Hepatocyte (in vitro differentiated cells): Measurements from ENCODE around the gene COMMD6. TPM values are rescaled to one million over a fixed set of nuclear protein-coding genes. Genes with fewer than 3 reads are reported as not detected.

ENCODE experiments used
- DNase-seq: peaks from one replicate; pipeline ENCODE4 v3.0.0-alpha.2; 2016; ENCODE audit warnings: low spot score
- H2AFZ ChIP-seq: fragments of 200-600 bp; sonication (generic); 2 replicates; pipeline ENCODE4 v1.6.0; 2016; ENCODE audit warnings: antibody characterized with exemption, mild to moderate bottlenecking
- H3K27ac ChIP-seq: fragments of 200-600 bp; sonication (generic); 2 replicates; pipeline ENCODE4 v1.5.1; 2016; ENCODE audit warnings: mild to moderate bottlenecking
- H3K27me3 ChIP-seq: fragments of 200-600 bp; sonication (generic); 2 replicates; pipeline ENCODE4 v1.6.1; 2016
- H3K36me3 ChIP-seq: fragments of 200-600 bp; sonication (generic); replicated peaks from 2 replicates; pipeline ENCODE4 v1.5.1; 2016; ENCODE audit warnings: low read depth; ENCODE audit not compliant: insufficient read depth
- H3K4me1 ChIP-seq: fragments of 200-600 bp; sonication (generic); 2 replicates; pipeline ENCODE4 v1.5.1; 2016; ENCODE audit warnings: mild to moderate bottlenecking, moderate library complexity; ENCODE audit not compliant: insufficient read depth
- H3K4me2 ChIP-seq: fragments of 200-600 bp; sonication (generic); 2 replicates; pipeline ENCODE4 v1.6.0; 2016
- H3K4me3 ChIP-seq: fragments of 200-600 bp; sonication (generic); 2 replicates; pipeline ENCODE4 v1.5.1; 2016; ENCODE audit warnings: mild to moderate bottlenecking
- H3K79me2 ChIP-seq: fragments of 200-600 bp; sonication (generic); 2 replicates; pipeline ENCODE4 v1.6.0; 2017; ENCODE audit warnings: mild to moderate bottlenecking
- H3K9me2 ChIP-seq: fragments of 200-600 bp; sonication (generic); replicated peaks from 2 replicates; pipeline ENCODE4 v1.6.0; 2017; ENCODE audit warnings: mild to moderate bottlenecking; ENCODE audit not compliant: insufficient read depth
- H3K9me3 ChIP-seq: fragments of 200-600 bp; sonication (generic); 2 replicates; pipeline ENCODE4 v1.5.1; 2016; ENCODE audit warnings: low read depth, mild to moderate bottlenecking
- H4K20me1 ChIP-seq: fragments of 200-600 bp; sonication (generic); 2 replicates; pipeline ENCODE4 v1.6.0; 2016; ENCODE audit warnings: mild to moderate bottlenecking; ENCODE audit not compliant: insufficient read depth, poor library complexity, severe bottlenecking
- EZH2 ChIP-seq: fragments of 200-600 bp; sonication (generic); IDR thresholded peaks from 2 replicates; pipeline ENCODE4 v1.6.1; 2016; ENCODE audit warnings: antibody characterized with exemption, mild to moderate bottlenecking, borderline replicate concordance
- EZH2phosphoT487 ChIP-seq: fragments of 200-600 bp; sonication (generic); IDR thresholded peaks from one replicate; pipeline ENCODE4 v1.6.1; 2018; ENCODE audit warnings: antibody characterized with exemption, mild to moderate bottlenecking, low read depth, moderate library complexity; ENCODE audit not compliant: unreplicated experiment, severe bottlenecking
- WGBS: methylation state at CpG from one replicate; pipeline ENCODE4 v1.1.6; 2016; ENCODE audit warnings: low lambda C conversion rate; ENCODE audit errors: missing lambda C conversion rate; 5-methylcytosine and 5-hydroxymethylcytosine counted together
- polyA plus RNA-seq: library from polyadenylated mRNA; unstranded; fragments of >200 nt; fragmentation: Nextera tagmentation; extraction: Ambion mirVana; gene quantifications from 2 replicates; pipeline ENCODE4 v1.2.1, GENCODE V29; 2016
- total RNA-seq: library from RNA; depleted of rRNA; stranded (reverse); fragments of >200 nt; gene quantifications from 2 replicates; pipeline ENCODE4 v1.2.3, GENCODE V29; 2014
- TF ChIP-seq, protein P1 (sequence below): fragments of 200-600 bp; sonication (generic); IDR thresholded peaks from 2 replicates; pipeline ENCODE4 v1.5.1; 2016; ENCODE audit warnings: antibody characterized with exemption, mild to moderate bottlenecking; ENCODE audit not compliant: poor library complexity

Gene COMMD6
- total and polyA plus RNA-seq, 2 experiments from 2014 or later = 117 to 258 TPM

DNA sequence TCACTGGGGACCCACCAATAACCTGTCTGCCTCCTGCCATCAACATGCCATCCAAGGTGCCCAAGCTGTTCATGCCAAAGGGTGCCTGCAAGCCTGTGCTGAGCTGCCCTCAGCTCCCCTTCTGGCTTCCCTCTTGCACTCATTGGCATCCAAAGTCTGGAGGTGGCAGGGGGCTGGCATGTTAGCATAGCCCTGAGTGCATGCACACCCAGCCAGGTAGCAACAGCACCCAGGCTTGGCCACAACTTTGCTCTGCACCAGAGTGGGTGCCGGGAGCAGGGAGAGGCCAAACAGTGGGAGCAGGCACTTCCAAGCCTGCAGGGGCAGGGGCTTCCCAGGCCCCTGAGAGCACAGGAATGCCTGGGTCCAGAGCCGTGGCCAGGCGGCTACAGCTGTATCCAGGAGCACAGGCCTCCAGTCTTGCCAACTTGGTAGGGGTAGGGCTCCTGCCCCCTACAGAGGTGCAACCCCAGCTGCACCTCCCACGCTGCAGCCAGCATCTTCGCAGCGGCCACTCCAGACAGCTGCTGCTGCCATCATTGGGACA is 29.6 kb downstream of the COMMD6 start:
- Histone ChIP-seq H3K79me2 (no peaks in the 10 kb centered on the region), H3K36me3 (no peaks in the 10 kb centered on the region), H2AFZ (no peak overlapping the region), H4K20me1 (no peaks in the 10 kb centered on the region), H3K9me3 (no peaks in the 10 kb centered on the region), H3K27ac (no peak overlapping the region), H3K27me3 (no peaks in the 10 kb centered on the region), H3K4me3 (no peak overlapping the region), H3K9me2 (no peaks in the 10 kb centered on the region), H3K4me2 (no peak overlapping the region), H3K4me1 (no peaks in the 10 kb centered on the region)
- 92% methylated on average over 6 of the region's 6 CpGs for WGBS
- TF ChIP-seq, protein P1, sequence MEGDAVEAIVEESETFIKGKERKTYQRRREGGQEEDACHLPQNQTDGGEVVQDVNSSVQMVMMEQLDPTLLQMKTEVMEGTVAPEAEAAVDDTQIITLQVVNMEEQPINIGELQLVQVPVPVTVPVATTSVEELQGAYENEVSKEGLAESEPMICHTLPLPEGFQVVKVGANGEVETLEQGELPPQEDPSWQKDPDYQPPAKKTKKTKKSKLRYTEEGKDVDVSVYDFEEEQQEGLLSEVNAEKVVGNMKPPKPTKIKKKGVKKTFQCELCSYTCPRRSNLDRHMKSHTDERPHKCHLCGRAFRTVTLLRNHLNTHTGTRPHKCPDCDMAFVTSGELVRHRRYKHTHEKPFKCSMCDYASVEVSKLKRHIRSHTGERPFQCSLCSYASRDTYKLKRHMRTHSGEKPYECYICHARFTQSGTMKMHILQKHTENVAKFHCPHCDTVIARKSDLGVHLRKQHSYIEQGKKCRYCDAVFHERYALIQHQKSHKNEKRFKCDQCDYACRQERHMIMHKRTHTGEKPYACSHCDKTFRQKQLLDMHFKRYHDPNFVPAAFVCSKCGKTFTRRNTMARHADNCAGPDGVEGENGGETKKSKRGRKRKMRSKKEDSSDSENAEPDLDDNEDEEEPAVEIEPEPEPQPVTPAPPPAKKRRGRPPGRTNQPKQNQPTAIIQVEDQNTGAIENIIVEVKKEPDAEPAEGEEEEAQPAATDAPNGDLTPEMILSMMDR = no peak
- TF ChIP-seq EZH2phosphoT487 (no peak), EZH2 (no peak)
- no peak for DNase-seq

GRCh38 chr13:75507027-75508001 is 30.3 kb downstream of the COMMD6 start:
- H3K79me2 ChIP-seq = no peaks in the 10 kb centered on the region
- 92% methylated on average over 10 of the region's 10 CpGs for WGBS
- H4K20me1 ChIP-seq = no peaks in the 10 kb centered on the region
- TF ChIP-seq EZH2phosphoT487 = no peak
- no peak for TF ChIP-seq EZH2
- H3K9me3 ChIP-seq = no peaks in the 10 kb centered on the region
- H2AFZ ChIP-seq = no peak overlapping the region
- H3K27ac ChIP-seq = no peak overlapping the region
- H3K36me3 ChIP-seq = no peaks in the 10 kb centered on the region
- no peaks in the 10 kb centered on the region for H3K9me2 ChIP-seq
- H3K4me1 ChIP-seq = no peaks in the 10 kb centered on the region
- H3K4me3 ChIP-seq = no peak overlapping the region
- no peak for DNase-seq
- no peaks in the 10 kb centered on the region for H3K27me3 ChIP-seq
- H3K4me2 ChIP-seq = no peak overlapping the region

DNA sequence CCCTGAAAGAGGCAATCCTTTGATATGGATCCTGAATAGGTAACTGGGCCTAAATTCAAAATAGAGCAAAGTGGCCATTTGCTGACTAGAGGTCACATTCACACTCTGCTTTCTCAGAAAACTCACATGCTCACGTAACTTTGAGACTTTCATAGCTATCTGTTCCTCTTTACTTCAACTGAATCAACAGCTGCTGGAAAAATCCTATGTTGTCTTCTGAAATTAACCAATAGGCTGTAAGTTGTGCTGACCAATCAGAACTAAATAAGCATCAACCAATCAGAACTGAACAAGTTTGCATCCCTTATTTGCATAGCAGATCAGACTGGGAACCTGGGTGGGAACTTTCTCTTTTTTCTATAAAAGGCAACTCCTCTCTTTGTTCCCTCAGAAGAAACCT is 31.6 kb downstream of the COMMD6 start:
- Histone ChIP-seq H3K4me3 (no peak overlapping the region), H3K27ac (no peak overlapping the region), H3K9me3 (no peaks in the 10 kb centered on the region), H3K27me3 (no peaks in the 10 kb centered on the region), H3K9me2 (no peaks in the 10 kb centered on the region), H4K20me1 (no peaks in the 10 kb centered on the region), H2AFZ (no peak overlapping the region), H3K36me3 (no peaks in the 10 kb centered on the region), H3K4me1 (no peaks in the 10 kb centered on the region), H3K79me2 (no peaks in the 10 kb centered on the region), H3K4me2 (no peak overlapping the region)
- WGBS = 100% methylated on average over 1 of the region's 1 CpG
- TF ChIP-seq, protein P1 = no peak
- no peak for TF ChIP-seq EZH2phosphoT487
- TF ChIP-seq EZH2 = no peak
- DNase-seq = no peak

GRCh38 chr13:75505327-75505726 is 32.3 kb downstream of the COMMD6 start:
- Histone ChIP-seq H3K79me2 (no peaks in the 10 kb centered on the region), H3K9me2 (no peaks in the 10 kb centered on the region), H3K27ac (no peak overlapping the region), H3K9me3 (no peaks in the 10 kb centered on the region), H3K27me3 (no peaks in the 10 kb centered on the region), H3K4me3 (no peak overlapping the region), H2AFZ (no peak overlapping the region), H3K4me1 (no peaks in the 10 kb centered on the region), H3K36me3 (no peaks in the 10 kb centered on the region), H3K4me2 (no peak overlapping the region), H4K20me1 (no peaks in the 10 kb centered on the region)
- no peak for DNase-seq
- 84% methylated on average over 3 of the region's 3 CpGs for WGBS
- TF ChIP-seq, protein P1 = no peak
- TF ChIP-seq EZH2 = no peak
- no peak for TF ChIP-seq EZH2phosphoT487
